ENCODE data around the gene MDFI. TPM values are rescaled to one million over a fixed set of nuclear protein-coding genes. Genes with fewer than 3 reads are reported as not detected.

Gene MDFI
- total and polyA plus RNA-seq, 2 experiments from 2014 or later, result 27.5 to 137 TPM

- no peak for TF ChIP-seq CTCF (IDR thresholded peaks at IDR 0.05; ENCODE audit: low read depth, low read length)
- H3K27ac ChIP-seq, result no peak overlapping the region
- H3K27me3 ChIP-seq, result no peaks in the 10 kb centered on the region
- no peak for DNase-seq (ENCODE audit: low read depth in 1 of 2, low spot score in 1 of 2)
- no peaks in the 10 kb centered on the region for H3K9me3 ChIP-seq (ENCODE audit: low read depth)
- peaks cover 6% of the 10 kb centered on the region for H3K4me1 ChIP-seq (ENCODE audit: low read depth)
- H3K36me3 ChIP-seq, result no peaks in the 10 kb centered on the region
- no peak overlapping the region for H3K4me3 ChIP-seq
These were observed 16.9 kb downstream of the MDFI start for GRCh38 chr6:41655176-41655575.

- Histone ChIP-seq H3K4me1 (ENCODE audit: low read depth) (peaks cover 6% of the 10 kb centered on the region), H3K36me3 (no peaks in the 10 kb centered on the region), H3K27me3 (no peaks in the 10 kb centered on the region), H3K9me3 (ENCODE audit: low read depth) (no peaks in the 10 kb centered on the region), H3K27ac (peak overlapping the region; percentile 39), H3K4me3 (no peak overlapping the region)
- DNase-seq (ENCODE audit: low read depth in 1 of 2, low spot score in 1 of 2), result no peak
- TF ChIP-seq CTCF (IDR thresholded peaks at IDR 0.05; ENCODE audit: low read depth, low read length), result no peak
These were observed 17.4 kb downstream of the MDFI start for GRCh38 chr6:41655646-41656001.

- TF ChIP-seq CTCF (IDR thresholded peaks at IDR 0.05; ENCODE audit: low read depth, low read length), result no peak
- Histone ChIP-seq H3K9me3 (ENCODE audit: low read depth) (no peaks in the 10 kb centered on the region), H3K36me3 (no peaks in the 10 kb centered on the region), H3K27me3 (no peaks in the 10 kb centered on the region), H3K27ac (peak overlapping the region; percentile 54), H3K4me3 (no peak overlapping the region), H3K4me1 (ENCODE audit: low read depth) (peaks cover 6% of the 10 kb centered on the region)
- peak in 1 of 2 donors; percentile 66 for DNase-seq (ENCODE audit: low read depth in 1 of 2, low spot score in 1 of 2)
These were observed 17.9 kb downstream of the MDFI start for GRCh38 chr6:41656002-41656691.

GRCh38 chr6:41657131-41658094 lies 19.1 kb downstream of the MDFI start:
- H3K4me1 ChIP-seq (ENCODE audit: low read depth), result peaks cover 6% of the 10 kb centered on the region
- H3K27me3 ChIP-seq, result no peaks in the 10 kb centered on the region
- H3K27ac ChIP-seq, result no peak overlapping the region
- H3K9me3 ChIP-seq (ENCODE audit: low read depth), result no peaks in the 10 kb centered on the region
- H3K4me3 ChIP-seq, result no peak overlapping the region
- no peak for TF ChIP-seq CTCF (IDR thresholded peaks at IDR 0.05; ENCODE audit: low read depth, low read length)
- DNase-seq (ENCODE audit: low read depth in 1 of 2, low spot score in 1 of 2), result no peak
- no peaks in the 10 kb centered on the region for H3K36me3 ChIP-seq

- Histone ChIP-seq H3K27ac (no peak overlapping the region), H3K4me3 (no peak overlapping the region)
These were observed 20.4 kb downstream of the MDFI start for GRCh38 chr6:41658636-41659035.

More at GRCh38 chr6:41658636-41659035, 20.4 kb downstream of the MDFI start:
- no peak for DNase-seq (ENCODE audit: low read depth in 1 of 2, low spot score in 1 of 2)
- Histone ChIP-seq H3K27me3 (no peaks in the 10 kb centered on the region), H3K4me1 (ENCODE audit: low read depth) (peaks cover 6% of the 10 kb centered on the region), H3K9me3 (ENCODE audit: low read depth) (no peaks in the 10 kb centered on the region), H3K36me3 (no peaks in the 10 kb centered on the region)
- no peak for TF ChIP-seq CTCF (IDR thresholded peaks at IDR 0.05; ENCODE audit: low read depth, low read length)

Measured in cardiac muscle cell (in vitro differentiated cells and primary cell).